GM19193 (cell line): ENCODE data around the gene TAGAP.
A peak's percentile ranks its signal among the peaks of the same experiment; 100 is the strongest.

ENCODE experiments used
- POLR2A ChIP-seq: IDR thresholded peaks from 4 replicates; pipeline ENCODE4 v1.6.1; 2011; ENCODE audit not compliant: insufficient read depth, insufficient read length; ENCODE audit errors: extremely low read depth

The TAGAP gene

GRCh38 chr6:159044899-159045727, at the start of gene TAGAP:
TSS of gene TAGAP (minus strand) at chr6:159044991. CDS start at chr6:159044146, 845 bp downstream.
- peak; percentile 50 for TF ChIP-seq POLR2A

- no peak for TF ChIP-seq POLR2A
Measured at GRCh38 chr6:159093609-159094443, 49.0 kb upstream of the TAGAP start.

- no peak for TF ChIP-seq POLR2A
Measured at GRCh38 chr6:159092631-159093030, 47.8 kb upstream of the TAGAP start.

- no peak for TF ChIP-seq POLR2A
Measured at GRCh38 chr6:159090530-159091480, 46.0 kb upstream of the TAGAP start.

GRCh38 chr6:159089909-159090308, 45.1 kb upstream of the TAGAP start:
- TF ChIP-seq POLR2A: no peak

GRCh38 chr6:159089443-159089842, 44.7 kb upstream of the TAGAP start:
- TF ChIP-seq POLR2A: no peak

- no peak for TF ChIP-seq POLR2A
Measured at GRCh38 chr6:159086033-159086618, 41.3 kb upstream of the TAGAP start.

GRCh38 chr6:159085396-159085895, 40.7 kb upstream of the TAGAP start:
- TF ChIP-seq POLR2A: no peak

GRCh38 chr6:159084493-159085091, 39.8 kb upstream of the TAGAP start:
- TF ChIP-seq POLR2A: no peak

- no peak for TF ChIP-seq POLR2A
Measured at GRCh38 chr6:159083146-159083545, 38.4 kb upstream of the TAGAP start.

- TF ChIP-seq POLR2A: no peak
Measured at GRCh38 chr6:159082039-159082815, 37.4 kb upstream of the TAGAP start.

- no peak for TF ChIP-seq POLR2A
Measured at GRCh38 chr6:159080217-159080976, 35.6 kb upstream of the TAGAP start.
